Smooth muscle cell (in vitro differentiated cells): ENCODE results near the gene SHISAL1. TPM values are rescaled to one million over a fixed set of nuclear protein-coding genes. Genes with fewer than 3 reads are reported as not detected.
"Not testable (repeated sequence)": the region's sequence is repeated elsewhere in the genome, so short reads cannot be mapped to it uniquely, and the experiment has no call there.

Experiments
- DNase-seq: peaks from one replicate; lab custom pipeline; 2025; ENCODE audit not compliant: unreplicated experiment; lab: John Stamatoyannopoulos, UW
- H2AFZ ChIP-seq: fragments of 200-600 bp; sonication (generic); 2 replicates; pipeline ENCODE4 v1.6.0; 2016; ENCODE audit warnings: antibody characterized with exemption, low read depth, mild to moderate bottlenecking
- H3F3A ChIP-seq: fragments of 200-600 bp; sonication (generic); 2 replicates; pipeline ENCODE4 v1.6.0; 2017; ENCODE audit warnings: antibody characterized with exemption, low read depth
- H3K27ac ChIP-seq: fragments of 200-600 bp; sonication (generic); 2 replicates; pipeline ENCODE4 v1.5.1; 2016; ENCODE audit warnings: low read depth, mild to moderate bottlenecking
- H3K27me3 ChIP-seq: fragments of 200-600 bp; sonication (generic); 2 replicates; pipeline ENCODE4 v1.6.1; 2016; ENCODE audit warnings: low read depth, mild to moderate bottlenecking
- H3K36me3 ChIP-seq: fragments of 200-600 bp; sonication (generic); 2 replicates; pipeline ENCODE4 v1.5.1; 2016; ENCODE audit warnings: low read depth
- H3K4me1 ChIP-seq: fragments of 200-600 bp; sonication (generic); 2 replicates; pipeline ENCODE4 v1.5.1; 2016; ENCODE audit warnings: low read depth
- H3K4me2 ChIP-seq: fragments of 200-600 bp; sonication (generic); 2 replicates; pipeline ENCODE4 v1.6.0; 2016; ENCODE audit warnings: mild to moderate bottlenecking
- H3K4me3 ChIP-seq: fragments of 200-600 bp; sonication (generic); 2 replicates; pipeline ENCODE4 v1.5.1; 2016; ENCODE audit warnings: mild to moderate bottlenecking
- H3K79me2 ChIP-seq: fragments of 200-600 bp; sonication (generic); 2 replicates; pipeline ENCODE4 v1.6.0; 2016; ENCODE audit warnings: low read depth, mild to moderate bottlenecking
- H3K9ac ChIP-seq: fragments of 200-600 bp; sonication (generic); 2 replicates; pipeline ENCODE4 v1.6.0; 2016; ENCODE audit warnings: low read depth
- H3K9me3 ChIP-seq: fragments of 200-600 bp; sonication (generic); replicated peaks from 2 replicates; pipeline ENCODE4 v1.5.1; 2016; ENCODE audit warnings: low read depth
- H4K20me1 ChIP-seq: fragments of 200-600 bp; sonication (generic); 2 replicates; pipeline ENCODE4 v1.6.0; 2016; ENCODE audit warnings: low read depth
- WGBS: methylation state at CpG from one replicate; pipeline ENCODE4 v1.1.7; 2016; ENCODE audit warnings: low lambda C conversion rate; 5-methylcytosine and 5-hydroxymethylcytosine counted together
- polyA plus RNA-seq: library from polyadenylated mRNA; unstranded; fragments of >200 nt; fragmentation: Nextera tagmentation; extraction: Ambion mirVana; gene quantifications from 2 replicates; pipeline ENCODE4 v1.2.1, GENCODE V29; 2016
- total RNA-seq: library from RNA; depleted of rRNA; stranded (reverse); fragments of >200 nt; gene quantifications from 2 replicates; pipeline ENCODE4 v1.2.3, GENCODE V29; 2014
- TF ChIP-seq, protein P1 (sequence below): fragments of 200-600 bp; sonication (generic); IDR thresholded peaks from 2 replicates; pipeline ENCODE4 v1.5.1; 2017; ENCODE audit warnings: borderline replicate concordance, mild to moderate bottlenecking, antibody characterized with exemption; ENCODE audit not compliant: insufficient read depth, poor library complexity, severe bottlenecking

Gene SHISAL1
- total and polyA plus RNA-seq, 2 experiments from 2014 or later, result 0.78 to 1.9 TPM

DNA sequence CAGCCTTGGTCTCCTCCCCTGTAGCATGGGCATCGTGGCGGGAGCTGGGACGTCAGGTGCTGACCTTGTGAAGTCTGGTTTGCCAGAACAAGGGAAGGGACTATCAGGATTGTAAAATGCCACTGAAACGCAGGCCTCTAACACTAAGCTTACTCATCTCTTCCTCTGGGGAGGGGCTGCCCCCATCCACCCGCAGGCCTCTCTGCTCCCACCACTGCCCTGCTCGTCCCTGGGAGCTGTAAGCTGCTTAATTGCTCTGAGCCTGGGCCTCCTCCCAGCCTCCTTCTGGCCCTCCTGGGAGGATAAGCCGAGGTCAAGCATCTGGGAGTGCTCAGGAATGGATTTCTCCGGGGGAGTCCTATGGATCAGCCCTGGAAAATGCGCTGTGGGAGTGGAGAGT lies 8.4 kb downstream of the SHISAL1 start:
- no peaks in the 10 kb centered on the region for H3K9me3 ChIP-seq
- H3K4me3 ChIP-seq, result no peak overlapping the region
- 29% methylated on average over 9 of the region's 9 CpGs for WGBS
- H3K9ac ChIP-seq, result no peak overlapping the region
- no peaks in the 10 kb centered on the region for H3K36me3 ChIP-seq
- no peak overlapping the region for H3K27ac ChIP-seq
- TF ChIP-seq, protein P1, sequence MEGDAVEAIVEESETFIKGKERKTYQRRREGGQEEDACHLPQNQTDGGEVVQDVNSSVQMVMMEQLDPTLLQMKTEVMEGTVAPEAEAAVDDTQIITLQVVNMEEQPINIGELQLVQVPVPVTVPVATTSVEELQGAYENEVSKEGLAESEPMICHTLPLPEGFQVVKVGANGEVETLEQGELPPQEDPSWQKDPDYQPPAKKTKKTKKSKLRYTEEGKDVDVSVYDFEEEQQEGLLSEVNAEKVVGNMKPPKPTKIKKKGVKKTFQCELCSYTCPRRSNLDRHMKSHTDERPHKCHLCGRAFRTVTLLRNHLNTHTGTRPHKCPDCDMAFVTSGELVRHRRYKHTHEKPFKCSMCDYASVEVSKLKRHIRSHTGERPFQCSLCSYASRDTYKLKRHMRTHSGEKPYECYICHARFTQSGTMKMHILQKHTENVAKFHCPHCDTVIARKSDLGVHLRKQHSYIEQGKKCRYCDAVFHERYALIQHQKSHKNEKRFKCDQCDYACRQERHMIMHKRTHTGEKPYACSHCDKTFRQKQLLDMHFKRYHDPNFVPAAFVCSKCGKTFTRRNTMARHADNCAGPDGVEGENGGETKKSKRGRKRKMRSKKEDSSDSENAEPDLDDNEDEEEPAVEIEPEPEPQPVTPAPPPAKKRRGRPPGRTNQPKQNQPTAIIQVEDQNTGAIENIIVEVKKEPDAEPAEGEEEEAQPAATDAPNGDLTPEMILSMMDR, result no peak
- H3K4me1 ChIP-seq, result no peaks in the 10 kb centered on the region
- no peaks in the 10 kb centered on the region for H4K20me1 ChIP-seq
- DNase-seq, result no peak
- H2AFZ ChIP-seq, result no peak overlapping the region
- no peak overlapping the region for H3K4me2 ChIP-seq
- H3F3A ChIP-seq, result peaks cover 6% of the 10 kb centered on the region
- H3K27me3 ChIP-seq, result no peaks in the 10 kb centered on the region
- no peaks in the 10 kb centered on the region for H3K79me2 ChIP-seq

DNA sequence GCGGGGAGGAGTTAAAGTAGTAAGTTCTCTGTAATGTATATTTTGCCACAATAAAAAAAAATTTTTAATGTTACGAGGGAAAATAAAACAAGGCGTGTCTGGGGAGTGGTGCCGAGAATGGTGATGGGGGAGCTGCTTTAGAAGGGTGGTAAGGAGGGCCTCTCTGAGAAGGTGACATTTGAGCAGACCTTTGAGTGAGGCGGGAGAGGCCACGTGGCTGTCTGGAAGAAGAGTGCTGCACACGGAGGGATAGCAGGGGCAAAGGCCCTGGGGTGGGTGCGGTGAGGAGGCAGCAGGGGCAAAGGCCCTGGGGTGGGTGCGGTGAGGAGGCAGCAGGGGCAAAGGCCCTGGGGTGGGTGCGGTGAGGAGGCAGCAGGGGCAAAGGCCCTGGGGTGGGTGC lies 10.4 kb downstream of the SHISAL1 start:
- H3K79me2 ChIP-seq, H3F3A ChIP-seq, DNase-seq, H3K4me3 ChIP-seq, H3K9me3 ChIP-seq, H3K9ac ChIP-seq, H3K27me3 ChIP-seq, H3K36me3 ChIP-seq, H3K27ac ChIP-seq, H2AFZ ChIP-seq, H4K20me1 ChIP-seq, H3K4me2 ChIP-seq: not testable (repeated sequence)
- WGBS, result 97% methylated on average over 8 of the region's 10 CpGs
- peaks cover 20% of the 10 kb centered on the region for H3K4me1 ChIP-seq

DNA sequence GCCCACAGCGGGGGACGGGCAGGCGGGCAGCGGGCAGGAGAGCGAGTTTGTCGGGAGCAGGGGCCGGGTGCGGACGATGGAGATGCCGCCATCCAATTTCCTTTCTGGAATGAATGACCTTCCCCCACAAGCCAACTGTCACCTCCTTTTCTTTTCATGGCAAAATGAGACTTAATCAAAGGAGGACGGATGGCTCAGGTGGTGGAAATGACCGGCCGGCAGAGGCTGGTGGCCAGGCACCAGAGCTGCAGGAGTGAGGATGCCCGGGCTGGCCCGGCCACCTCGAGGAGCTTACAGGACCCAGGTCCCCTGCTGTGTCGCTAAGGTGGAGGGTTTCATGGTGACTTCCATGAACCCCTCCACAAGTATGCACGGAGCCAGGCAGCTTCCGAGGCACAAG lies 11.7 kb downstream of the SHISAL1 start:
- no peaks in the 10 kb centered on the region for H4K20me1 ChIP-seq
- no peaks in the 10 kb centered on the region for H3K9me3 ChIP-seq
- H3K79me2 ChIP-seq, result no peaks in the 10 kb centered on the region
- H3K27me3 ChIP-seq, result no peaks in the 10 kb centered on the region
- no peak overlapping the region for H3K27ac ChIP-seq
- no peak overlapping the region for H3K4me2 ChIP-seq
- no peaks in the 10 kb centered on the region for H3K36me3 ChIP-seq
- WGBS, result 93% methylated on average over 19 of the region's 19 CpGs
- no peak for DNase-seq
- H2AFZ ChIP-seq, result no peak overlapping the region
- H3K9ac ChIP-seq, result no peak overlapping the region
- H3F3A ChIP-seq, result no peaks in the 10 kb centered on the region
- H3K4me3 ChIP-seq, result no peak overlapping the region
- TF ChIP-seq, protein P1, result no peak
- peaks cover 22% of the 10 kb centered on the region for H3K4me1 ChIP-seq

DNA sequence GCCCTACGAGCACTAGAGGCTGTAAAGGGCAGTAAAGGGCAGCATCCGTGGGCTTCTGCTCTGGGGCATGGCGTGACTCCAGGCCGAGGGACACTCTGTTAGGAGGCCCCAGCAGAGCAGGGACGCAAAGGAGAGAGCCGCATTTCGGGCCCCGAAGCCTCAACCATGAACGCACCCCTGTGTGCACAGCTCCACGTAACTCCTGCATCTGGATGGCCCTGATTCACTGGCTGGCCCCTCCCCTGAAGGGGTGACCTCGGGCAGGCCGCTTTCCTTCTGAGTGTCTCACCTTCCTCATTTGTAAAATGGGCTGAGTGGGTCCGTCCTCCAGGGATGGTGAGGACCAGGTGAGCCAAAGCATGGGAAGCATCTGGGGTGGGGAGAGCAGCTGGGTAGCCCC lies 13.6 kb downstream of the SHISAL1 start:
- Histone ChIP-seq H3F3A (no peaks in the 10 kb centered on the region), H3K79me2 (no peaks in the 10 kb centered on the region), H3K9me3 (no peaks in the 10 kb centered on the region), H3K27me3 (no peaks in the 10 kb centered on the region), H3K4me3 (no peak overlapping the region), H3K36me3 (no peaks in the 10 kb centered on the region), H3K4me2 (no peak overlapping the region), H3K4me1 (peaks cover 22% of the 10 kb centered on the region), H2AFZ (no peak overlapping the region), H3K27ac (no peak overlapping the region), H4K20me1 (no peaks in the 10 kb centered on the region), H3K9ac (no peak overlapping the region)
- WGBS, result 77% methylated on average over 13 of the region's 13 CpGs
- no peak for DNase-seq
- TF ChIP-seq, protein P1, result no peak
